ENCODE measurements around the gene ZNF407.
"Not testable (repeated sequence)": the region's sequence is repeated elsewhere in the genome, so short reads cannot be mapped to it uniquely, and the experiment has no call there.

The ZNF407 gene

DNA sequence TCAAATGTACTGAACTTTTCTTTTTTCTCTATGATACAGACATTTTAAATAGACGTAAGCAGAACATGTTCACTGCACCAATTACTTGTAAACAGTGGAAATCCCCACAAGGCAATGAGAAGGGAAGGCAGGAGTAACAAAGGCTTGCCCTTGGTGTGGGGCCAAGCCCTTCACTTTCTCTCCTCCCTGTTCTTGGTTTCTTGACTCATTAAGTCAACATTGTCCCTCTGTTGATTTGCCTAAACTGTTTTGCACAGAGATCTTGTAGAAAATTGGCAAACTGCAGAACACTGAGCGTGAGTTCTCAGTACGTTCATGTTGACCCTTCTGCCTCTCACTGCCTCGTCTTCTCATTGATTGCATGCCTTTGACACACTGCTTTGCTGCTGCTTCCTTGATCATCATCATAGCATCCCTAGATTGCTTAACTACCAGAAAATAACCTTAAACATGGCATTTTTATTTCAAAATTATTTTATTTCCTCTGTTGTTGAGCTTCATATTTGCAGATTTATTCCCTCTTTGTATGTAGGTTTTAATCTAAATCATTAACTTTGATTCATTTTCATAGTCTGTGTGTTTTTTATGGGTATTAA, 353.6 kb downstream of the ZNF407 start:
- in situ Hi-C loops (cut with HindIII; ENCODE audit: low sequenced_read_pairs), result no loop called here

- in situ Hi-C loops (cut with HindIII; ENCODE audit: low sequenced_read_pairs), result no loop called here
Observed at GRCh38 chr18:74957588-74958224, 360.0 kb downstream of the ZNF407 start.

DNA sequence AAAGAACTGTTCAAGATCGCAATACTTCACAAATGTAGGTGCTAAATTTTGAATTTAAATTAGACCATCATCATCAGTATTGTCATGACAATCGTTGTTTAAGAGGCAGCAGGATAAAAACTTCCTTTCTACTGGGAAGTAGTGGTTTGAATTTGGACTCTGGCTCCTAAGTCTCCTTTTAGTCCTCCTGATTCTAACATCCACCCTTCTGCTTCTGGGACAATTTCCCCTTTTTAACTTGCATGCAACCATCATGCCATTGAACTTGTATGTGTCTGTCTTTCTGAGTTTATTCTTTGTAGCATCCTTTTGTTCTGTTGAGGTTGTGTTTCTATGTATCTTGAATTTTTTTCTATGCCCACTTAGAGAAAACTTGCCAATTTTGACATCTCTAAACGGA, 361.5 kb downstream of the ZNF407 start:
- in situ Hi-C loops (cut with HindIII; ENCODE audit: low sequenced_read_pairs), result no loop called here

DNA sequence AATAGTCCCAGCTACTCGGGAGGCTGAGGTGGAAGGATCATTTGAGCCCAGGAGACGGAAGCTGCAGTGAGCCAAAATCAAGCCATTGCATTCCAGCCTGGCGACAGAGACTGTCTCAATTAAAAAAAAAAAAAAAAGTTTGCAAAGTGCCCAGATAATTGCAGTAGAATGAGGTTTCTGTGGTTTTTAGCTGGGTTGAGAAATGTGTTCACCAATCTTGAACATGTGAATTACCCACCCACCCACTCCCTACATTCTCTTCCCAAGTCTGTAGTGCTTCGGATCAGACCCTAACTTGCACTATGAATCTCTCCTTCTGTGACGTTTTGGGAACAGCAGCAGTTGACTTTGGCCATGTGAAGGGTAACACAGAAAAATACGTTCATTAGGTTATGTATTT, 363.9 kb downstream of the ZNF407 start:
- in situ Hi-C loops (cut with HindIII; ENCODE audit: low sequenced_read_pairs), result no loop called here

DNA sequence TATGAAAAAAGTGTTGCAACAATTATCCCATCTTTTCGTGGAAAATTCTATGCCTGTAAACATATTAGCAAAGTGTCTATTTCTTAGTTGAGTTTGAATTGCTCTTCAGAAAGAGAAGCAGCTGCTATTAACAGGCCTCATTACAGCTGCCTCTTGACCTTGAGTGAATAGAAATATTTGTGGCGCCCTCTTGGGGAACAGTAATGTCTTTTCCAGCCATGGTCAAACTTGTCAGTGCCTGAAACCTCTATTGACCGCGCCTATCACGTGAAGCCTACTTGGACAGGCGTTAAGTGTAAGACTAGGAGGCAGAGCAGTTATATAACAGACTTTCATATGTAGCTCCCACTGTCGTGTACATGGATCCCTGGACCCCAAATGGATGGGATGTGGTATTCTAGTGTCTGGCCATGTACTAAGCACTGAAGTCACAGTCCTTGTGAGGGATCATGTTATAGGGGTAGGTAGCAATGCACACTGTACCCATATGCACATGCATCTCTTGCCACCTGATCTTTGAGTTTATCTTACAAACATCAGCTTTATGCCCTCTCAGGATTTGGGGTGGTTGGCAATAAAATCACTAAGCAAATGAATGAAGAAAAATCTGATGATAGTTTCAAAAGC, 366.3 kb downstream of the ZNF407 start:
- in situ Hi-C loops (cut with HindIII; ENCODE audit: low sequenced_read_pairs), result no loop called here

GRCh38 chr18:74965682-74966081, 368.0 kb downstream of the ZNF407 start:
- in situ Hi-C loops (cut with HindIII; ENCODE audit: low sequenced_read_pairs), result no loop called here

- in situ Hi-C loops (cut with HindIII; ENCODE audit: low sequenced_read_pairs), result no loop called here
Observed at GRCh38 chr18:74967438-74967837, 369.8 kb downstream of the ZNF407 start.

- in situ Hi-C loops (cut with HindIII; ENCODE audit: low sequenced_read_pairs), result no loop called here
Observed at GRCh38 chr18:74967979-74968378, 370.3 kb downstream of the ZNF407 start.

DNA sequence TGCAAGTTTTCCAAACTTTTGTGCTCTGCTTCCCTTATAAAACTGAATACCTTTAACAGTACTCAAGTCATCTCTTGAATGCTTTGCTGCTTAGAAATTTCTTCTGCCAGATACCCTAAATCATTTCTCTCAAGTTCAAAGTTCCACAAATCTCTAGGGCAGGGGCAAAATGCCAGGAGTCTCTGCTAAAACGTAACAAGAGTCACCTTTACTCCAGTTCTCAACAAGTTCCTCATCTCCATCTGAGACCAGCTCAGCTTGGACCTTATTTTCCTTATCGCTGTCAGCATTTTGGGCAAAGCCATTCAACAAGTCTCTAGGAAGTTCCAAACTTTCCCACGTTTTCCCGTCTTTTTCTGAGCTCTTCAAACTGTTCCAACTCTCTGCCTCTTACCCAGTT, 373.7 kb downstream of the ZNF407 start:
- in situ Hi-C loops (cut with HindIII; ENCODE audit: low sequenced_read_pairs), result not testable (repeated sequence)

DNA sequence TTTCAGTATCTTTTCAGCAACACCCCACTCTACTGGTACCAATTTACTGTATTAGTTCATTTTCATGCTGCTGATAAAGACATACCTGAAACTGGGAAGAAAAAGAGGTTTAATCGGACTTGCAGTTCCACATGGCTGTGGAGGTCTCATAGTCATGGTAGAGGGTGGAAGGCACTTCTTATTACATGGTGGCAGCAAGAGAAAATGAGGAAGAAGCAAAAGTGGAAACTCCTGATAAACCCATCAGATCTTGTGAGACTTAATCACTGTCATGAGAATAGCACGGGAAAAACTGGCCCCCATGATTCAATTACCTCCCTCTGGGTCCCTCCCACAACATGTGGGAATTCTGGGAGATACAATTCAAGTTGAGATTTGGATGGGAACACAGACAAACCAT, 374.1 kb downstream of the ZNF407 start:
- in situ Hi-C loops (cut with HindIII; ENCODE audit: low sequenced_read_pairs), result not testable (repeated sequence)

DNA sequence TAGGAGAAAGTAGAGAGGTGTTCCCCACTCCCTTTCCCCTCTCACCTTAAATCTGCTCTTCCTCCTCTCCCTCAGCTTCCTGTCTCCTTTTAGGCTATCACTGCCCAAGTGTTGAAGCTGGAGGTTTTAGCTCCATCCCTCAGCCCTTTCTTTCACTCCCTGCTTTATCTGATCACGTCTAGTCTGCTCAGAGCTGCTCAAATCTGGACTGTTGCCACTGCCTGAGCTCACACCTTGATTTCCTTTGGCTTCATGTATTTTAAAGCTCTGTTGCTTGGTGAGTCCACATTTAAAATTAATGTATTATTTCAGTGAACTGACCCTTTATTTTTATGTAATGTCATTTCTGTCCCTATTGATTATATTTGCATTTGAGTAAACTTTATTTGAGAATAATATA, 374.7 kb downstream of the ZNF407 start:
- in situ Hi-C loops (cut with HindIII; ENCODE audit: low sequenced_read_pairs), result no loop called here

DNA sequence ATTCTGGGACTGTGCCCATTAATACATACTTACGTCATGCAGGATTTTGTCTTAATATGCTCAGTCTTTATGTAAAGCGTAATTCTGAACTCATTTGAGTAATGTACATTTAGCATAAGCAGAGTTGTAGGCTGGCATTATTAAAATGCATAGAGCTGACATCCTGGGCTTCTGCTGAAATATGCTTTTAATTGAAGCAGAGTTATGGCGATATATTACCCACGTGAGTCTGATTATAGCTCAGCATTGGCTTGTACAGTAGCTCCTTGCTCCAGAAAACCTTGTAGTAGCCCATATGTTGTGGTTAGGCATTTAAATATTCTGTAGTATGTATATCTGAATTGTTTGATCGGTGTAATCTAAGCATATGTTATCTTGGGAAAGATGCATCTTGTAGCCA, 377.3 kb downstream of the ZNF407 start:
- in situ Hi-C loops (cut with HindIII; ENCODE audit: low sequenced_read_pairs), result no loop called here

- in situ Hi-C loops (cut with HindIII; ENCODE audit: low sequenced_read_pairs), result no loop called here
Observed at GRCh38 chr18:74976331-74976909, 378.8 kb downstream of the ZNF407 start.

DNA sequence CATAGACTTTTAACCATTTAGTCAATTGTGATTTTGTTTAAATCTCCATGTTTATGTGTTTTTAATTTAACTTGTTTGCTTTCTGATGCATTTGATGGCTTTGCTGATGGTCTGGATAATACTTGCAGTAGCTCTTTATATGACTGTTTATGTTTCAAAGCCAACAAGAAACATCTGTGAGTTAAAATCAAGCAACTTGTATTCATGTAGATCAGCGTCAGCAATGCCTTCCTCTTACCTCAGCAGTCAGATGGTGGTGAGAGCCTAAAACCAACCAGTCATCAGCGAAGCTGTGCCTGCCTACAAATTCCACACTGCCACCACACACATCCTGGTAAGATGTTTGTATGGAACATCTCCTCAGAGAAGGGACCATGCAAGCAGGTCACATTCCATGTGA, 379.4 kb downstream of the ZNF407 start:
- in situ Hi-C loops (cut with HindIII; ENCODE audit: low sequenced_read_pairs), result no loop called here

GRCh38 chr18:74980669-74981068, 383.0 kb downstream of the ZNF407 start:
- in situ Hi-C loops (cut with HindIII; ENCODE audit: low sequenced_read_pairs), result no loop called here

GRCh38 chr18:74981476-74981875, 383.8 kb downstream of the ZNF407 start:
- in situ Hi-C loops (cut with HindIII; ENCODE audit: low sequenced_read_pairs), result no loop called here

GRCh38 chr18:74982946-74983635, 385.4 kb downstream of the ZNF407 start:
- in situ Hi-C loops (cut with HindIII; ENCODE audit: low sequenced_read_pairs), result no loop called here

DNA sequence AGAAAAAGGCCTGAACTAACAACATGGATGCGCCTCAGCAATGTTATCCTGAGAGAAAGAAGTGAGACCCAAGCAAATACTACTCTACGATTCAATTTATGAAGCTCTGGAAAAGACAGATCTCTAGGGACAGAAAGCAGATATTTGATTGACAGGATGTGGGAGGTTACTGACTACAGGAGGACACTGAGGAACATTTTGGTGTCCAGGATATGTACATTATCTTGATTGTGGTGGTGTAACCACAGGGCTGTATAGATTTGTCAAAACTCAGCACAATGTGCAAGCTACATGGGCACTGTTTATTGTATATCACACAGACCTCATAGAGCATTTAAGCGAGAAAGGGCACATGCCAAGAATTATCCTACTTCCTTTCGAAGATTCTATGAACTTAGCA, 391.5 kb downstream of the ZNF407 start:
- in situ Hi-C loops (cut with HindIII; ENCODE audit: low sequenced_read_pairs), result no loop called here

GRCh38 chr18:74990563-74991081, 393.0 kb downstream of the ZNF407 start:
- in situ Hi-C loops (cut with HindIII; ENCODE audit: low sequenced_read_pairs), result no loop called here

GRCh38 chr18:74994502-74995418, 397.1 kb downstream of the ZNF407 start:
- in situ Hi-C loops (cut with HindIII; ENCODE audit: low sequenced_read_pairs), result no loop called here
